ENCODE measurements around the gene MIA2. TPM values are rescaled to one million over a fixed set of nuclear protein-coding genes. Genes with fewer than 3 reads are reported as not detected.

The MIA2 gene
- total RNA-seq, 1 experiment from 2014 or later: 15.0 TPM

DNA sequence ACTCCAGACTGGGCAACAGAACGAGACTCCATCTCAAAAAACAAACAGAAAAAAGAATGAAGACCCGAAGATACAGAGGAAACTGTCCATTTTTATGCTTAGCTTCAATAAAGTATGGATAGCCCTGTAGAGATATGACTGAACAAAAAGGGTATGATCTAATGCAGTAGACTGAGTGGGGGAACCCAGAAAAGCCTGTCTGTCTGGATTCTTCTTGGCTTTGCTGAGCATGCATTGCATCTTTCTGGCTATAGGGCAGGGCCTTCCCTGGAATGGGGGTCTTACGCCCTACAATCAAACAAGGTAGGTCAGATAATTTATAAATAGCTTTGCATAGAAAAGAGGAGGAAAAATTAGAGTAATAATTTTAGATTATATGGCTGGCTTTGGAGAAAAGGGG lies 10.1 kb downstream of the MIA2 start:
- Histone ChIP-seq H3K27ac (ENCODE audit: insufficient read length, low read depth, low read length) (no peak overlapping the region), H2BK15ac (ENCODE audit: low read depth, low read length) (no peak overlapping the region), H2BK20ac (ENCODE audit: low read depth, low read length, poor library complexity, severe bottlenecking) (no peak overlapping the region), H3K18ac (ENCODE audit: insufficient read length, low read depth, low read length) (no peak overlapping the region), H2BK5ac (ENCODE audit: insufficient read length, low read length) (no peak overlapping the region), H3K56ac (ENCODE audit: insufficient read length, low read depth, low read length) (no peak overlapping the region), H4K5ac (ENCODE audit: insufficient read length, low read depth, low read length) (no peak overlapping the region), H4K20me1 (ENCODE audit: control insufficient read depth, insufficient read depth, insufficient read length) (no peaks in the 10 kb centered on the region), H3K27me3 (ENCODE audit: insufficient read depth, low read length) (no peaks in the 10 kb centered on the region), H3K23me2 (ENCODE audit: insufficient read length, low read depth, low read length, poor library complexity, severe bottlenecking) (no peaks in the 10 kb centered on the region), H3K79me1 (ENCODE audit: insufficient read depth, low read depth, low read length, poor library complexity, severe bottlenecking) (no peaks in the 10 kb centered on the region), H3K4me1 (ENCODE audit: insufficient read depth, low read length) (no peaks in the 10 kb centered on the region), H2AFZ (ENCODE audit: low read length) (no peak overlapping the region), H3K4me2 (ENCODE audit: insufficient read depth, insufficient read length, low read length) (no peak overlapping the region), H4K91ac (ENCODE audit: insufficient read length, low read depth, low read length) (no peak overlapping the region), H3K9ac (ENCODE audit: extremely low read depth, insufficient read length, low read length) (no peak overlapping the region), H2BK12ac (ENCODE audit: insufficient read length, low read depth, low read length) (no peak overlapping the region), H4K8ac (replicated peaks; ENCODE audit: insufficient read length, low read depth, low read length) (no peak overlapping the region), H3T11ph (ENCODE audit: low read length) (no peak overlapping the region), H3K23ac (ENCODE audit: insufficient read length, low read depth, low read length) (no peak overlapping the region), H2BK120ac (ENCODE audit: low read depth, low read length, poor library complexity, severe bottlenecking) (no peak overlapping the region), H3K9me3 (ENCODE audit: control insufficient read depth, low read depth, low read length) (no peaks in the 10 kb centered on the region), H3K4ac (ENCODE audit: low read depth, low read length) (no peak overlapping the region), H3K14ac (ENCODE audit: insufficient read depth, low read length) (no peak overlapping the region), H3K79me2 (ENCODE audit: insufficient read depth, low read length) (no peaks in the 10 kb centered on the region), H2AK5ac (ENCODE audit: insufficient read length, low read length) (no peak overlapping the region)
- H3K36me3 Mint-ChIP-seq (ENCODE audit: insufficient read depth in 1 of 3, low read depth in 3 of 3): no peaks in the 10 kb centered on the region
- no CpG with 5 or more reads among the region's 3 CpGs for WGBS (ENCODE audit: extremely low coverage, insufficient read length, low lambda C conversion rate)
- TF ChIP-seq CTCF (conservative IDR thresholded peaks at IDR 0.05): no peak
- no peak overlapping the region for H3K27ac Mint-ChIP-seq
- H3K4me3 Mint-ChIP-seq: no peak overlapping the region
- no peaks in the 10 kb centered on the region for H3K27me3 Mint-ChIP-seq (ENCODE audit: low read depth)
- no peak for DNase-seq
- H3K9me3 Mint-ChIP-seq: no peaks in the 10 kb centered on the region
- no peaks in the 10 kb centered on the region for H3K4me1 Mint-ChIP-seq
